GM18909 (cell line): ENCODE data around the gene THUMPD3.

Source experiments
- ATAC-seq: cut with Tn5 transposase; IDR thresholded peaks from one replicate; pipeline ENCODE4 v1.9.1; 2021; ENCODE audit warnings: mild to moderate bottlenecking; ENCODE audit not compliant: unreplicated experiment, poor library complexity

Gene THUMPD3

DNA sequence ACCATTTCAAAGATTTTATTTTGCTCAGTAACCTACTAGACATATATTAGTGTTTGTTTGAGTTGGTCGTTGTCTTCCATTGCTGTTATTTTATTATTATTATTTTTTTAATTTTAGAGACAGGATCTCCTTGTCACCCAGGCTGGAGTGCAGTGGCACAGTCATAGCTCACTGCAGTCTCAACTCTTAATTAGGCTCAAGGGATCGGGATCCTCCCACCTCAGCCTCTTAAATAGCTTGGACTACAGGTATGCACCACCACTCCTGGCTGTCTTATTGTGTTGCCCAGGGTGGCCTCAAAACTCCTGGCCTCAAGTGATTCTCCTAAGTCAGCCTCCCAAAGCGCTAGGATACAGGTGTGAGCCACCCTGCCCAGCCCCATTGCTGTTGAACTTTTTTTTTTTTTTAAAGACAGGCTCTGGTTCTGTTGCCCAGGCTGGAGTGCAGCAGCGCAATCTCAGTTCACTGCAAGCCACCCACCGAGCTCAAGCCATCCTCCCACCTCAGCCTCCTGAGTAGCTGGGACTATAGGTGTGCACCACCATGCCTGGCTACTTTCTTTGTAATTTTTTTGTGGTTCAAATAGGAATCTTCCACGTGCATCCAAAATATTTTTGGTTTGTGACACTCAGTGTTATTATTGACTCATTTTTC is 52.8 kb downstream of the THUMPD3 start:
- no peak for ATAC-seq

GRCh38 chr3:9416139-9416780 is 53.4 kb downstream of the THUMPD3 start:
- no peak for ATAC-seq

- no peak for ATAC-seq
Observed at GRCh38 chr3:9420850-9421549, 58.1 kb downstream of the THUMPD3 start.

GRCh38 chr3:9422712-9423424 is 60.0 kb downstream of the THUMPD3 start:
- ATAC-seq, result no peak

DNA sequence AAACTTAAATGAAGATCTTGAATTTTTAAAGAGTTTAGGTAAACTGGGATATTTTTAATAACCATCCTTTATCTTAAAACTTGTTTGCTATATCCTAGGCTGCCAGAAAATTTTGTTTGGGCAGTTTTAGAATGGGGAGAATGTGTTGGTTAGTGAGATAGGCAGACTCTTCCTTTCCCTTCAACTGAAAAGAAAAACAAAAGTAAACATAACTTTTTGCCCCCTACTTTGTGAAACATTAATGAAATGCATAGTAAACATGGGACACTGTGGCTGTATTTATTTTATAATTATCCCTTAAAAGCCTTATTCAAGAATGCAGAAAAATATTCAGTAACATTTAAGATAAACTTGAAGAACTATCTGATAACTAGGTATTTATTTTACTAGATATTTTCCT is 65.6 kb downstream of the THUMPD3 start:
- ATAC-seq, result no peak

DNA sequence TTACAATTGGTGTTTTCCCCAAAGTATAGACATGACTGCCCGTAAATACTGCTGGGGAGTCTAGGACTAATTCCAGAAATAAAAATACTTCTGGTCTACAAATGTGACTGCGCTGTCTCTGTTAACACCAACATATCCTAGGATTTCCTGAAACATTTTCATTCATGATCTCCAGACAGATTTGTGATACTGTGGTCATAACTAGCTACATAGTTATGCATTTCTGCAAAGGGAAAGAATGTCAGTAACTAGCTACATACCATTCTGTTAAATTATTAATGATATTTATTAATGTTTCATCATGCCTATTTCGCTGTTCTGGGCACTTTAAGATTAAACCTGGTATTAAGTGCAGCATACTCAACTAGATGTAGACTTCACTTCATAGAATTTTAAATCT is 67.9 kb downstream of the THUMPD3 start:
- ATAC-seq, result no peak

DNA sequence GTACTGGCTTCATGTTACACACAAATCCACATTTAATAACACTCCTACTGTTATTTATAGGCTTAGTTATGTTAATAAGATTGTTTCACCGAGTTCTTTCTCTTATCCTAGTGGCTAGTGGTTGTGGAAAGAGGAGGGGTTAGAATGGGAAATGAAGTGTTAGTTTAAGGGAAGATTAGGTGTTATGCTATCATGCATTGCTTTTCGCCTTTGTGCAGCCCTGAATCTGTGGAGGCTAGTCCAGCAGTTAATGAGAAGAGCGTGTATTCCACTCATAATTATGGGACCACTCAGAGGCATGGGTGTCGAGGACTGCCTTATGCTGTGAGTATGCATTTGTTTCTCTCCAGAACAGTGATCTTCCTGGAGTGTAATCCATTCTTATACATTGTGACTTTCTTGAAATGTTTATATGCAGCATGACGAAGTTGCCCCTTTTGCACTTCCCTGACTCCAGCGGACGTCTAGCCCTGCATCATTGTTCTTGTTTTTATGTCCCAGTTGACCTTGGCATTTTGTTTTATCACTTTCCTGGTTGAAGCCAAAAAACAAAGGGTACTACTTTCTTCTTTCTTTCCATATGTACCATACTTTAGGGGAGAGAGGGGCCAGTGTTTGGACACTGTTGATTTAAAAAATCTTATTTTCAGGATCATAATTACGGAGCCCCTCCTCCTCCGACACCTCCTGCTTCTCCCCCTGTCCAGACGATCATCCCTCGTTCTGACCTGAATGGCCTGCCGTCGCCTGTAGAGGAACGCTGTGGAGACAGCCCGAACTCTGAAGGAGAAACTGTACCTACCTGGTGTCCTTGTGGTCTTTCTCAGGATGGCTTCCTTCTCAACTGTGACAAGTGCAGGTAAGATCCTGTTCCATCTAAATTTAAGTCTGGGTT is 71.0 kb downstream of the THUMPD3 start:
- no peak for ATAC-seq

DNA sequence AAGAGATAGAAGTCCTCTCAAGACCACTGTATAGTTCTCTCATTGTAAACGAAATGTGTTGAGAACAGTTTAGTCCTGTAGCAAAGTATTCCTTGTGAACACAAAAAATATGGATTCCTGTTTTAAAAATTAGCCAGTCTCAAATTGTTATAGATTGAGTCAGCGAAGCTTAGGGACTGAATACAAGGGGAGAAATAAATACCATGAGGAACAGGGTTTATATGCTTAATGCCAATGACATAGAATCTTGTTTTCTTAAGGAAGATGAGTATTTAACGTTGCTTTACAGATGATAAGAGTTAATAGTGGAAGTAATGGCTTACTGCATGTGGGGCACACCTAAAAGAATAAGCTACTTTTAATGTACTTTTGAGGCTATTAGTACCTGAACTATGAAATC is 72.5 kb downstream of the THUMPD3 start:
- ATAC-seq, result no peak
